OCI-LY1 (cell line): ENCODE data around the gene LPCAT1.

ENCODE experiments used
- CTCF ChIP-seq: fragments of 200-600 bp; sonication (generic), shearing (Covaris generic); IDR thresholded peaks from 2 replicates; pipeline ENCODE4 v1.5.1; 2017; ENCODE audit warnings: mild to moderate bottlenecking, antibody characterized with exemption, low read length, moderate library complexity, mixed read lengths
- EZH2 ChIP-seq: fragments of 200-600 bp; sonication (generic), shearing (Covaris generic); IDR thresholded peaks from 2 replicates; pipeline ENCODE4 v1.8.0; 2017; ENCODE audit warnings: borderline replicate concordance, mixed run types, mild to moderate bottlenecking, antibody characterized with exemption, low read length, moderate library complexity, mixed read lengths

GRCh38 chr5:1550287-1551076, 26.7 kb upstream of the LPCAT1 start:
- TF ChIP-seq CTCF (no peak), EZH2 (no peak)
